Heart right ventricle (tissue), 16 donors: ENCODE results near the gene ITM2C. TPM values are rescaled to one million over a fixed set of nuclear protein-coding genes. Genes with fewer than 3 reads are reported as not detected.

Source experiments
- ATAC-seq, 8 donors: fragments of 200-7000 bp; cut with Tn5 transposase; one replicate each; pipeline ENCODE4 v1.9.1; 2020; ENCODE audit warnings: mild to moderate bottlenecking in 8 of 8, moderate library complexity in 8 of 8, moderate number of reproducible peaks in 1 of 8
- DNase-seq, 2 donors: peaks; one replicate each; pipeline ENCODE4 v3.0.0-alpha.2; 2020
- H3K27ac ChIP-seq, 10 donors: fragments of 200-600 bp; sonication (generic) in 2 of 10; one replicate each; pipeline versions ENCODE4 v1.5.0 to v1.8.0; 2020 to 2022; ENCODE audit warnings: mild to moderate bottlenecking in 3 of 10
- H3K27me3 ChIP-seq, 7 donors: fragments of 200-600 bp; one replicate each; pipeline ENCODE4 v1.8.0; 2021 to 2022; ENCODE audit warnings: mild to moderate bottlenecking in 2 of 7
- H3K36me3 ChIP-seq, 9 donors: fragments of 200-600 bp; sonication (generic) in 1 of 9; one replicate each; pipeline versions ENCODE4 v1.5.0 to v1.8.0; 2020 to 2022; ENCODE audit warnings: mild to moderate bottlenecking in 2 of 9
- H3K4me1 ChIP-seq, 9 donors: fragments of 200-600 bp; sonication (generic) in 1 of 9; one replicate each; pipeline versions ENCODE4 v1.5.0 to v1.8.0; 2020 to 2022; ENCODE audit warnings: mild to moderate bottlenecking in 4 of 9
- H3K4me3 ChIP-seq, 10 donors: fragments of 200-600 bp; sonication (generic) in 2 of 10; one replicate each; pipeline versions ENCODE4 v1.5.0 to v1.8.0; 2020 to 2022; ENCODE audit warnings: mild to moderate bottlenecking in 7 of 10, moderate library complexity in 2 of 10
- H3K9me3 ChIP-seq, 11 donors: fragments of 200-600 bp in 10 of 11; sonication (generic) in 2 of 11; one replicate each; pipeline versions ENCODE4 v1.5.0 to v1.8.0; 2013 to 2022; ENCODE audit warnings: mild to moderate bottlenecking in 2 of 11, control low read depth in 1 of 11, moderate library complexity in 1 of 11
- CTCF ChIP-seq, 9 donors: fragments of 200-600 bp; sonication (generic) in 2 of 9; IDR thresholded peaks; one replicate each; pipeline versions ENCODE4 v1.5.0 to v1.8.0; 2021 to 2022; ENCODE audit warnings: antibody characterized with exemption in 9 of 9, mild to moderate bottlenecking in 5 of 9, moderate library complexity in 1 of 9
- WGBS, 2 donors: extraction: QIAGEN DNeasy Blood & Tissue Kit; methylation state at CpG; one replicate each; pipeline ENCODE4 v1.1.7; 2013; ENCODE audit warnings: inconsistent platforms in 1 of 2; 5-methylcytosine and 5-hydroxymethylcytosine counted together
- intact Hi-C, 10 donors: fragments of 100-400 bp; cut with DNase I; formaldehyde crosslinking; loops; one replicate each; pipeline versions ENCODE4 v1.11.1 to v1.14.2; 2022
- polyA plus RNA-seq, 2 donors: library from polyadenylated mRNA; stranded (reverse); fragments of 200-250 nt; gene quantifications; one replicate each; pipeline ENCODE4 v1.2.3, GENCODE V29; 2013
- total RNA-seq, 10 donors: library from RNA; stranded (reverse); fragmentation: NEBNext Ultra II Directional in 3 of 10; extraction: Animal tissue kit (Norgen Biotek cat#: 25700) in 3 of 10; gene quantifications; one replicate each; pipeline versions ENCODE4 v1.2.1 to v1.2.4, GENCODE V29; 2021 to 2023
- donor health status: Arrhythmogenic right ventricular cardiomyopathy.
- donor health status: ischemic (EF 13 %, LVEDD 7.1; RV severe dilation, severe dysfunction).
- donor health status: healthy with polysubstance abuse.
- donor health status: DM: no; HTN: yes; CAD: no.
- donor health status: DM: no; HTN: no; CAD: no.
- donor health status: ischemic (EF 25% LVEDD 6.9; RV normal size, moderate dysfunction).
- donor health status: ischemic (EF 25% LVEDD 5.7; RV mildly dilated, moderate dysfunction).
- donor health status: healthy.
- donor health status: DM: yes; HTN: yes; CAD: no.
- donor health status: Ischemic cardiomyopathy.
- donor health status: ischemic (EF 35%, LVEDD 5.7; RV mildly dilated, moderate dysfunction).
- donor health status: nonischemic (EF 11% LVEDD 7.7; RV severe dilation, severe dysfunction).
- donor health status: DM: yes; HTN: yes; CAD: no.
- donor health status: PGD.
- donor health status: ischemic (EF 29% LVEDD 5.4; RV normal size, mild dysfunction).
- donor health status: nonischemic (EF 23%, LVEDD 6.1; RV moderate dilation, normal function).

Gene ITM2C
- total and polyA plus RNA-seq, 12 donors: 12.1 to 32.7 (median 22.2) TPM

GRCh38 chr2:230912724-230913123 is 48.0 kb downstream of the ITM2C start:
- H3K27ac ChIP-seq: no peak overlapping the region
- H3K9me3 ChIP-seq: no peaks in the 10 kb centered on the region
- H3K4me3 ChIP-seq: no peak overlapping the region
- ATAC-seq (no peak), DNase-seq (no peak)
- WGBS, 2 donors: 86 to 96% methylated on average over 5 of the region's 5 CpGs
- H3K36me3 ChIP-seq: no peaks in the 10 kb centered on the region
- intact Hi-C loops: no loop called here
- peaks cover 0 to 29% (median 13%) of the 10 kb centered on the region in 7 donors for H3K27me3 ChIP-seq
- peaks cover 0 to 26% (median 7%) of the 10 kb centered on the region in 9 donors for H3K4me1 ChIP-seq
- no peak for TF ChIP-seq CTCF (IDR thresholded peaks at IDR 0.05)

GRCh38 chr2:230913406-230914143 is 48.8 kb downstream of the ITM2C start:
- intact Hi-C loops: no loop called here
- Histone ChIP-seq H3K36me3 (no peaks in the 10 kb centered on the region), H3K4me1 (peaks cover 0 to 21% (median 7%) of the 10 kb centered on the region in 9 donors), H3K27ac (peak overlapping the region in 2 of 10 donors; percentile 4 to 50), H3K27me3 (peaks cover 0 to 32% (median 11%) of the 10 kb centered on the region in 7 donors), H3K9me3 (no peaks in the 10 kb centered on the region), H3K4me3 (no peak overlapping the region)
- WGBS, 2 donors: 86 to 88% methylated on average over 5 of the region's 5 CpGs
- peak in 8 of 9 donors; percentile 16 to 66 (median 39) for TF ChIP-seq CTCF (IDR thresholded peaks at IDR 0.05)
- DNase-seq (no peak), ATAC-seq (peak in 2 of 8 donors; percentile 28 to 51)

- Histone ChIP-seq H3K27me3 (peaks cover 0 to 36% (median 13%) of the 10 kb centered on the region in 7 donors), H3K4me1 (peaks cover 0 to 16% (median 0%) of the 10 kb centered on the region in 9 donors), H3K27ac (no peak overlapping the region), H3K4me3 (no peak overlapping the region), H3K9me3 (no peaks in the 10 kb centered on the region), H3K36me3 (no peaks in the 10 kb centered on the region)
- no peak for DNase-seq
- 86 to 89% methylated on average over 3 of the region's 3 CpGs for WGBS, 2 donors
- ATAC-seq: no peak
- TF ChIP-seq CTCF (IDR thresholded peaks at IDR 0.05): no peak
- intact Hi-C loops: no loop called here
Measured at GRCh38 chr2:230914886-230915285, 50.1 kb downstream of the ITM2C start.

- H3K27me3 ChIP-seq: peaks cover 0 to 36% (median 13%) of the 10 kb centered on the region in 7 donors
- 76 to 80% methylated on average over 6 of the region's 6 CpGs for WGBS, 2 donors
- no peak for TF ChIP-seq CTCF (IDR thresholded peaks at IDR 0.05)
- H3K9me3 ChIP-seq: no peaks in the 10 kb centered on the region
- H3K27ac ChIP-seq: no peak overlapping the region
- ATAC-seq (no peak), DNase-seq (no peak)
- no peaks in the 10 kb centered on the region for H3K36me3 ChIP-seq
- peaks cover 0 to 16% (median 0%) of the 10 kb centered on the region in 9 donors for H3K4me1 ChIP-seq
- no peak overlapping the region for H3K4me3 ChIP-seq
- intact Hi-C loops: no loop called here
Measured at GRCh38 chr2:230915319-230915718, 50.6 kb downstream of the ITM2C start.
